Neuronal stem cell (in vitro differentiated cells): ENCODE measurements around the gene LPAR6.

Source experiments
- DNase-seq: peaks from one replicate; pipeline ENCODE4 v3.0.0-alpha.2; 2013; ENCODE audit warnings: low spot score
- H2AFZ ChIP-seq: one replicate; pipeline ENCODE4 v1.6.1; 2013; ENCODE audit warnings: mild to moderate bottlenecking, low read length, inconsistent platforms
- H2AK5ac ChIP-seq: 2 replicates; pipeline ENCODE4 v1.6.1; 2013; ENCODE audit warnings: low read depth, mild to moderate bottlenecking, inconsistent platforms, low read length, moderate library complexity, mixed read lengths
- H2BK120ac ChIP-seq: 2 replicates; pipeline ENCODE4 v1.6.1; 2013; ENCODE audit warnings: low read depth, mild to moderate bottlenecking, inconsistent platforms, low read length, moderate library complexity, mixed read lengths
- H2BK12ac ChIP-seq: one replicate; pipeline ENCODE4 v1.6.1; 2013; ENCODE audit warnings: low read length, inconsistent platforms
- H2BK15ac ChIP-seq: 2 replicates; pipeline ENCODE4 v1.6.1; 2013; ENCODE audit warnings: mild to moderate bottlenecking, low read length, inconsistent platforms, mixed read lengths
- H2BK5ac ChIP-seq: one replicate; pipeline ENCODE4 v1.6.1; 2013; ENCODE audit warnings: inconsistent platforms, mild to moderate bottlenecking, low read length, moderate library complexity
- H3K14ac ChIP-seq: one replicate; pipeline ENCODE4 v1.6.1; 2013; ENCODE audit warnings: low read length, inconsistent platforms
- H3K18ac ChIP-seq: 2 replicates; pipeline ENCODE4 v1.6.1; 2013; ENCODE audit warnings: low read length, inconsistent platforms
- H3K23ac ChIP-seq: 2 replicates; pipeline ENCODE4 v1.6.1; 2013; ENCODE audit warnings: low read depth, mild to moderate bottlenecking, mixed read lengths, low read length, inconsistent platforms; ENCODE audit not compliant: poor library complexity
- H3K27ac ChIP-seq: replicated peaks from 3 replicates; pipeline ENCODE4 v1.5.1; 2013; ENCODE audit warnings: low read length, inconsistent platforms
- H3K27me3 ChIP-seq, 3 experiments: 2 replicates each; pipeline ENCODE4 v1.6.1; 2013; ENCODE audit warnings: low read length in 3 of 3, mild to moderate bottlenecking in 2 of 3, inconsistent platforms in 1 of 3, low read depth in 1 of 3, mixed read lengths in 1 of 3, moderate library complexity in 1 of 3; ENCODE audit not compliant: control insufficient read depth in 3 of 3, insufficient read depth in 3 of 3
- H3K36me3 ChIP-seq, 2 donors: replicated peaks in 1 of 2; 2 replicates each; pipeline ENCODE4 v1.6.1; 2013; ENCODE audit warnings: low read length in 2 of 2; ENCODE audit not compliant: control insufficient read depth in 2 of 2, insufficient read depth in 2 of 2
- H3K4ac ChIP-seq: 2 replicates; pipeline ENCODE4 v1.6.1; 2013; ENCODE audit warnings: inconsistent platforms, mild to moderate bottlenecking, low read length, moderate library complexity
- H3K4me1 ChIP-seq, 2 donors: 1 replicate in 1 of 2; 2 replicates in 1 of 2; pipeline ENCODE4 v1.6.1; 2013; ENCODE audit warnings: low read length in 2 of 2, low read depth in 1 of 2; ENCODE audit not compliant: control insufficient read depth in 2 of 2, insufficient read depth in 1 of 2
- H3K4me2 ChIP-seq: one replicate; pipeline ENCODE4 v1.6.1; 2013; ENCODE audit warnings: mild to moderate bottlenecking, low read length, inconsistent platforms; ENCODE audit not compliant: insufficient read depth, poor library complexity, severe bottlenecking
- H3K4me3 ChIP-seq, 2 donors: 2 replicates each; pipeline ENCODE4 v1.5.1; 2013; ENCODE audit warnings: low read length in 2 of 2, mild to moderate bottlenecking in 2 of 2, inconsistent platforms in 1 of 2, moderate library complexity in 1 of 2
- H3K79me1 ChIP-seq: one replicate; pipeline ENCODE4 v1.6.1; 2013; ENCODE audit warnings: low read depth, mild to moderate bottlenecking, inconsistent platforms, low read length, moderate library complexity
- H3K9ac ChIP-seq: one replicate; pipeline ENCODE4 v1.6.1; 2013; ENCODE audit warnings: mild to moderate bottlenecking, low read depth, low read length, inconsistent platforms; ENCODE audit not compliant: poor library complexity
- H3K9me3 ChIP-seq, 2 donors: replicated peaks in 1 of 2; 2 replicates each; pipeline versions ENCODE3 to v1.6.1; 2013; ENCODE audit warnings: low read length in 2 of 2, mild to moderate bottlenecking in 2 of 2, inconsistent platforms in 1 of 2, low read depth in 1 of 2, mixed read lengths in 1 of 2, moderate library complexity in 1 of 2; ENCODE audit not compliant: control insufficient read depth in 2 of 2, insufficient read depth in 1 of 2
- H4K8ac ChIP-seq: one replicate; pipeline ENCODE4 v1.6.1; 2013; ENCODE audit warnings: low read depth, mild to moderate bottlenecking, inconsistent platforms, low read length, moderate library complexity
- H4K91ac ChIP-seq: one replicate; pipeline ENCODE4 v1.6.1; 2013; ENCODE audit warnings: low read length, low read depth, mild to moderate bottlenecking, inconsistent platforms; ENCODE audit not compliant: poor library complexity
- whole genome bisulfite sequencing, 2 donors: extraction: QIAGEN DNeasy Blood & Tissue Kit; methylation state at CpG; one replicate each; pipeline ENCODE4 v1.1.7; 2013; ENCODE audit warnings: missing lambda C conversion rate in 2 of 2, mixed read lengths in 1 of 2; ENCODE audit not compliant: insufficient read length in 2 of 2, insufficient replicate concordance in 1 of 2; ENCODE audit errors: extremely low coverage in 2 of 2; 5-methylcytosine and 5-hydroxymethylcytosine counted together

LPAR6 gene

GRCh38 chr13:48449656-48450055, 36.7 kb upstream of the LPAR6 start:
- no peak overlapping the region for H2BK5ac ChIP-seq
- peaks cover 0 to 11% of the 10 kb centered on the region in 2 donors for H3K9me3 ChIP-seq
- no peak overlapping the region for H2BK15ac ChIP-seq
- H2AK5ac ChIP-seq: no peak overlapping the region
- H3K79me1 ChIP-seq: no peaks in the 10 kb centered on the region
- no peaks in the 10 kb centered on the region for H3K27me3 ChIP-seq
- H4K8ac ChIP-seq: no peak overlapping the region
- no peak overlapping the region for H3K4ac ChIP-seq
- no peak overlapping the region for H2BK12ac ChIP-seq
- no peaks in the 10 kb centered on the region for H3K4me1 ChIP-seq
- H3K14ac ChIP-seq: no peak overlapping the region
- H3K9ac ChIP-seq: no peak overlapping the region
- H3K36me3 ChIP-seq: peaks cover 2 to 19% of the 10 kb centered on the region in 2 donors
- no peak overlapping the region for H2BK120ac ChIP-seq
- WGBS, 2 donors: no CpG with 5 or more reads among the region's 2 CpGs
- no peak overlapping the region for H3K4me3 ChIP-seq
- H4K91ac ChIP-seq: no peak overlapping the region
- no peak overlapping the region for H3K18ac ChIP-seq
- no peak overlapping the region for H3K4me2 ChIP-seq
- DNase-seq: no peak
- no peak overlapping the region for H3K23ac ChIP-seq
- no peak overlapping the region for H2AFZ ChIP-seq
- no peak overlapping the region for H3K27ac ChIP-seq

- Histone ChIP-seq H3K27me3 (no peaks in the 10 kb centered on the region), H3K4me1 (no peaks in the 10 kb centered on the region), H3K23ac (no peak overlapping the region), H2AK5ac (no peak overlapping the region), H2BK5ac (no peak overlapping the region), H3K27ac (no peak overlapping the region), H2BK12ac (no peak overlapping the region), H3K18ac (no peak overlapping the region), H2BK15ac (no peak overlapping the region), H3K4me3 (no peak overlapping the region), H3K9ac (no peak overlapping the region), H4K91ac (no peak overlapping the region), H3K4me2 (no peak overlapping the region), H3K14ac (no peak overlapping the region), H3K9me3 (peaks cover 0 to 11% of the 10 kb centered on the region in 2 donors), H2AFZ (no peak overlapping the region), H3K4ac (no peak overlapping the region), H4K8ac (no peak overlapping the region), H3K36me3 (peaks cover 2 to 13% of the 10 kb centered on the region in 2 donors), H3K79me1 (no peaks in the 10 kb centered on the region), H2BK120ac (no peak overlapping the region)
- WGBS, 2 donors: no CpG with 5 or more reads among the region's 6 CpGs
- DNase-seq: no peak
These were observed 36.2 kb upstream of the LPAR6 start for GRCh38 chr13:48448959-48449614.

GRCh38 chr13:48448285-48448958, 35.5 kb upstream of the LPAR6 start:
- Histone ChIP-seq H4K8ac (no peak overlapping the region), H2BK120ac (no peak overlapping the region), H2BK15ac (no peak overlapping the region), H3K79me1 (no peaks in the 10 kb centered on the region), H3K9me3 (peaks cover 0 to 11% of the 10 kb centered on the region in 2 donors), H3K27ac (no peak overlapping the region), H3K4ac (no peak overlapping the region), H3K4me1 (no peaks in the 10 kb centered on the region), H3K27me3 (no peaks in the 10 kb centered on the region), H3K23ac (no peak overlapping the region), H2BK12ac (no peak overlapping the region), H2AFZ (no peak overlapping the region), H2BK5ac (no peak overlapping the region), H3K18ac (no peak overlapping the region), H4K91ac (no peak overlapping the region), H3K4me3 (no peak overlapping the region), H3K36me3 (peaks cover under 1 to 7% of the 10 kb centered on the region in 2 donors), H3K4me2 (no peak overlapping the region), H3K9ac (no peak overlapping the region), H2AK5ac (no peak overlapping the region), H3K14ac (no peak overlapping the region)
- no peak for DNase-seq
- WGBS, 2 donors: no CpG with 5 or more reads among the region's 3 CpGs

GRCh38 chr13:48446464-48446863, 33.6 kb upstream of the LPAR6 start:
- no peak for DNase-seq
- H3K4me2 ChIP-seq: no peak overlapping the region
- no peaks in the 10 kb centered on the region for H3K27me3 ChIP-seq
- no peak overlapping the region for H3K23ac ChIP-seq
- H3K4me3 ChIP-seq: no peak overlapping the region
- WGBS, 2 donors: no CpG with 5 or more reads among the region's 1 CpG
- H3K4ac ChIP-seq: no peak overlapping the region
- no peak overlapping the region for H2BK15ac ChIP-seq
- H2AFZ ChIP-seq: no peak overlapping the region
- no peak overlapping the region for H4K91ac ChIP-seq
- H3K27ac ChIP-seq: no peak overlapping the region
- no peak overlapping the region for H2BK120ac ChIP-seq
- no peaks in the 10 kb centered on the region for H3K79me1 ChIP-seq
- H2AK5ac ChIP-seq: no peak overlapping the region
- no peak overlapping the region for H3K18ac ChIP-seq
- peaks cover 0 to 11% of the 10 kb centered on the region in 2 donors for H3K9me3 ChIP-seq
- H2BK5ac ChIP-seq: no peak overlapping the region
- H3K36me3 ChIP-seq: no peaks in the 10 kb centered on the region
- no peak overlapping the region for H2BK12ac ChIP-seq
- no peaks in the 10 kb centered on the region for H3K4me1 ChIP-seq
- no peak overlapping the region for H4K8ac ChIP-seq
- no peak overlapping the region for H3K14ac ChIP-seq
- H3K9ac ChIP-seq: no peak overlapping the region
